WTC11 (cell line): ENCODE measurements around the gene RMND5A. TPM values are rescaled to one million over a fixed set of nuclear protein-coding genes. Genes with fewer than 3 reads are reported as not detected.

ENCODE experiments used
- ATAC-seq: fragments of 200-7000 bp; cut with Tn5 transposase; 2 replicates; pipeline ENCODE4 v1.10.0; 2021; ENCODE audit warnings: mild to moderate bottlenecking, moderate library complexity
- CTCF ChIA-PET: fragments of 300-600 bp; sonication (Branson Sonifier 250); formaldehyde crosslinking; loops from one replicate; lab custom pipeline; 2021; ENCODE audit warnings: antibody characterized with exemption; lab: Charles Lee
- POLR2A ChIA-PET: fragments of 350-600 bp; sonication (Branson Sonifier 250); formaldehyde crosslinking; loops from one replicate; lab custom pipeline; 2021; ENCODE audit warnings: antibody characterized with exemption; lab: Charles Lee
- DNase-seq: peaks from one replicate; pipeline ENCODE4 v3.0.0; 2021; ENCODE audit warnings: low spot score
- H3K27ac Mint-ChIP-seq: 2 replicates; pipeline ENCODE4 v1.8.0; 2021; ENCODE audit warnings: mixed read lengths
- H3K27me3 Mint-ChIP-seq: 2 replicates; pipeline ENCODE4 v1.8.0; 2021; ENCODE audit warnings: low read depth, mild to moderate bottlenecking, moderate library complexity, mixed read lengths
- H3K36me3 Mint-ChIP-seq: 2 replicates; pipeline ENCODE4 v1.8.0; 2021; ENCODE audit warnings: mixed read lengths
- H3K4me1 Mint-ChIP-seq: 2 replicates; pipeline ENCODE4 v1.8.0; 2022; ENCODE audit warnings: mixed read lengths
- H3K4me3 Mint-ChIP-seq: 2 replicates; pipeline ENCODE4 v1.8.0; 2021; ENCODE audit warnings: mild to moderate bottlenecking, moderate library complexity, mixed read lengths
- H3K9me3 Mint-ChIP-seq: 2 replicates; pipeline ENCODE4 v1.8.0; 2021; ENCODE audit warnings: mixed read lengths
- CREB1 ChIP-seq: sonication (generic); formaldehyde crosslinking; IDR thresholded peaks from 2 replicates; pipeline ENCODE4 v1.8.0; 2023; ENCODE audit warnings: mild to moderate bottlenecking, missing genetic modification reagents
- ESRRA ChIP-seq: sonication (generic); formaldehyde crosslinking; IDR thresholded peaks from 2 replicates; pipeline ENCODE4 v1.8.1; 2022; ENCODE audit warnings: mild to moderate bottlenecking, missing genetic modification reagents, borderline replicate concordance
- GABPB1 ChIP-seq: sonication (generic); formaldehyde crosslinking; IDR thresholded peaks from 2 replicates; pipeline ENCODE4 v1.8.1; 2023; ENCODE audit warnings: mild to moderate bottlenecking, missing genetic modification reagents
- GRHL2 ChIP-seq: fragments of 250-450 bp; sonication (Bioruptor Pico); IDR thresholded peaks from 2 replicates; pipeline ENCODE4 v1.8.0; 2022; ENCODE audit warnings: mild to moderate bottlenecking, moderate library complexity; ENCODE audit not compliant: insufficient replicate concordance, severe bottlenecking
- JAZF1 ChIP-seq: fragments of 250-450 bp; sonication (Bioruptor Pico); IDR thresholded peaks from 2 replicates; pipeline ENCODE4 v1.9.0; 2021; ENCODE audit warnings: moderate library complexity, mild to moderate bottlenecking, inconsistent platforms
- JUN ChIP-seq: sonication (generic); formaldehyde crosslinking; IDR thresholded peaks from 2 replicates; pipeline ENCODE4 v1.8.0; 2023; ENCODE audit warnings: mild to moderate bottlenecking, missing genetic modification reagents
- KAT7 ChIP-seq: sonication (generic); formaldehyde crosslinking; IDR thresholded peaks from 2 replicates; pipeline ENCODE4 v1.8.1; 2023; ENCODE audit warnings: missing genetic modification reagents, mild to moderate bottlenecking, borderline replicate concordance
- NFE2L1 ChIP-seq: sonication (generic); formaldehyde crosslinking; IDR thresholded peaks from 2 replicates; pipeline ENCODE4 v1.8.1; 2023; ENCODE audit warnings: missing genetic modification reagents
- NR1H2 ChIP-seq: sonication (generic); formaldehyde crosslinking; IDR thresholded peaks from 2 replicates; pipeline ENCODE4 v1.9.0; 2021; ENCODE audit warnings: mild to moderate bottlenecking, moderate library complexity, missing genetic modification reagents
- NR2C2 ChIP-seq: sonication (generic); formaldehyde crosslinking; IDR thresholded peaks from 2 replicates; pipeline ENCODE4 v1.8.0; 2022; ENCODE audit warnings: mild to moderate bottlenecking, missing genetic modification reagents
- OVOL2 ChIP-seq: fragments of 250-450 bp; sonication (Bioruptor Pico); IDR thresholded peaks from 2 replicates; pipeline ENCODE4 v1.9.0; 2021; ENCODE audit warnings: mild to moderate bottlenecking, borderline replicate concordance
- RORB ChIP-seq: fragments of 250-450 bp; sonication (Bioruptor Pico); IDR thresholded peaks from 2 replicates; pipeline ENCODE4 v1.9.0; 2021; ENCODE audit warnings: mild to moderate bottlenecking
- TEAD4 ChIP-seq: sonication (generic); formaldehyde crosslinking; IDR thresholded peaks from 2 replicates; pipeline ENCODE4 v1.8.0; 2022; ENCODE audit warnings: mild to moderate bottlenecking, missing genetic modification reagents
- TP53 ChIP-seq: sonication (generic); formaldehyde crosslinking; IDR thresholded peaks from 2 replicates; pipeline ENCODE4 v1.8.1; 2023; ENCODE audit warnings: mild to moderate bottlenecking, missing genetic modification reagents
- ZBTB21 ChIP-seq: sonication (generic); formaldehyde crosslinking; IDR thresholded peaks from 2 replicates; pipeline ENCODE4 v1.8.1; 2023; ENCODE audit warnings: mild to moderate bottlenecking, missing genetic modification reagents, borderline replicate concordance
- ZNF121 ChIP-seq: sonication (generic); formaldehyde crosslinking; IDR thresholded peaks from 2 replicates; pipeline ENCODE4 v1.8.0; 2023; ENCODE audit warnings: missing genetic modification reagents
- ZNF263 ChIP-seq: sonication (generic); formaldehyde crosslinking; IDR thresholded peaks from 2 replicates; pipeline ENCODE4 v1.8.1; 2022; ENCODE audit warnings: low read depth, mild to moderate bottlenecking, moderate library complexity, missing genetic modification reagents
- ZNF396 ChIP-seq: fragments of 250-450 bp; sonication (Bioruptor Pico); IDR thresholded peaks from 2 replicates; pipeline ENCODE4 v1.8.0; 2021; ENCODE audit warnings: mild to moderate bottlenecking, moderate library complexity, borderline replicate concordance
- ZNF423 ChIP-seq: fragments of 250-450 bp; sonication (Bioruptor Pico); IDR thresholded peaks from 2 replicates; pipeline ENCODE4 v2.1.2; 2022; ENCODE audit warnings: mild to moderate bottlenecking, moderate library complexity
- total RNA-seq: library from RNA; stranded (reverse); gene quantifications from 3 replicates; pipeline ENCODE4 v1.2.3, GENCODE V29; 2021
- TF ChIP-seq, protein P1 (sequence below): fragments of 250-450 bp; sonication (Bioruptor Pico); conservative IDR thresholded peaks from 2 replicates; pipeline ENCODE4 v1.9.0; 2021; ENCODE audit warnings: mild to moderate bottlenecking
- TF ChIP-seq, protein P2 (sequence below): fragments of 250-450 bp; sonication (Bioruptor Pico); IDR thresholded peaks from 2 replicates; pipeline ENCODE4 v2.1.2; 2022; ENCODE audit warnings: mild to moderate bottlenecking, moderate library complexity
- TF ChIP-seq, protein P3 (sequence below): sonication (generic); formaldehyde crosslinking; IDR thresholded peaks from 2 replicates; pipeline ENCODE4 v1.8.1; 2022; ENCODE audit warnings: mild to moderate bottlenecking, missing genetic modification reagents, moderate library complexity, borderline replicate concordance
- TF ChIP-seq, protein P4 (sequence below): sonication (generic); formaldehyde crosslinking; conservative IDR thresholded peaks from 2 replicates; pipeline ENCODE4 v1.8.1; 2023; ENCODE audit warnings: mild to moderate bottlenecking, low read depth, missing genetic modification reagents, moderate library complexity
- TF ChIP-seq, protein P5 (sequence below): sonication (generic); formaldehyde crosslinking; IDR thresholded peaks from 2 replicates; pipeline ENCODE4 v1.8.1; 2023; ENCODE audit warnings: mild to moderate bottlenecking, missing genetic modification reagents
- TF ChIP-seq, protein P6 (sequence below): sonication (generic); formaldehyde crosslinking; IDR thresholded peaks from 2 replicates; pipeline ENCODE4 v1.8.0; 2023; ENCODE audit warnings: missing genetic modification reagents

Gene RMND5A
- total RNA-seq, 1 experiment from 2014 or later: 55.4 TPM

DNA sequence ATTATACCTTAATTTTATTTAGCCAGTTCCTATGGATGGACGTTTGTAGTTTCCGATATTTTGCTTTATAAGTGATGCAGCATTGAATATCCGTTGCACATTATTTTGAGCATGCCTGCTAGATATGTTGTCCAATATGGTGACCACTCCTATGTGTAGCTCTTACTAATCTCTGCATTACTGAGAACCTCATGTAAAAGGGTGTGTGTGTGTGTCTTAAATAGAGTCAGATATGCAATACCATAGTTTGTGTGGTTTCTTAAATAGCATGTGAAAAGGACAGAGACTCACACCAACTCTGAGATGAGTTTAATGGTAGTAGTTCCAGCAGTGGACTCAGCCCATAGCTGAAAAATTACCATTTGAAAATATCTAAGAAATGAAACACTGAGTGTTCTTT is 38.3 kb downstream of the RMND5A start:
- H3K27me3 Mint-ChIP-seq: no peaks in the 10 kb centered on the region
- peaks cover 19% of the 10 kb centered on the region for H3K36me3 Mint-ChIP-seq
- CTCF ChIA-PET: no interaction called here
- peaks cover 8% of the 10 kb centered on the region; the same call in 1 of the 2 replicates for H3K4me1 Mint-ChIP-seq
- ATAC-seq (no peak), DNase-seq (no peak)
- POLR2A ChIA-PET: no interaction called here
- no peaks in the 10 kb centered on the region for H3K9me3 Mint-ChIP-seq
- TF ChIP-seq TP53 (CRISPR knock-in tag) (no peak), KAT7 (no peak), JUN (no peak), ZBTB21 (CRISPR knock-in tag) (no peak), TEAD4 (CRISPR knock-in tag) (no peak), ESRRA (no peak), ZNF423 (CRISPR knock-in tag) (no peak), JAZF1 (CRISPR knock-in tag) (no peak), ZNF396 (CRISPR knock-in tag) (no peak), NR1H2 (CRISPR knock-in tag) (no peak), NR2C2 (CRISPR knock-in tag) (no peak), ZNF263 (CRISPR knock-in tag) (no peak), CREB1 (CRISPR knock-in tag) (no peak), OVOL2 (CRISPR knock-in tag) (no peak), GRHL2 (CRISPR knock-in tag) (no peak), GABPB1 (CRISPR knock-in tag) (no peak)
- TF ChIP-seq, protein P1, sequence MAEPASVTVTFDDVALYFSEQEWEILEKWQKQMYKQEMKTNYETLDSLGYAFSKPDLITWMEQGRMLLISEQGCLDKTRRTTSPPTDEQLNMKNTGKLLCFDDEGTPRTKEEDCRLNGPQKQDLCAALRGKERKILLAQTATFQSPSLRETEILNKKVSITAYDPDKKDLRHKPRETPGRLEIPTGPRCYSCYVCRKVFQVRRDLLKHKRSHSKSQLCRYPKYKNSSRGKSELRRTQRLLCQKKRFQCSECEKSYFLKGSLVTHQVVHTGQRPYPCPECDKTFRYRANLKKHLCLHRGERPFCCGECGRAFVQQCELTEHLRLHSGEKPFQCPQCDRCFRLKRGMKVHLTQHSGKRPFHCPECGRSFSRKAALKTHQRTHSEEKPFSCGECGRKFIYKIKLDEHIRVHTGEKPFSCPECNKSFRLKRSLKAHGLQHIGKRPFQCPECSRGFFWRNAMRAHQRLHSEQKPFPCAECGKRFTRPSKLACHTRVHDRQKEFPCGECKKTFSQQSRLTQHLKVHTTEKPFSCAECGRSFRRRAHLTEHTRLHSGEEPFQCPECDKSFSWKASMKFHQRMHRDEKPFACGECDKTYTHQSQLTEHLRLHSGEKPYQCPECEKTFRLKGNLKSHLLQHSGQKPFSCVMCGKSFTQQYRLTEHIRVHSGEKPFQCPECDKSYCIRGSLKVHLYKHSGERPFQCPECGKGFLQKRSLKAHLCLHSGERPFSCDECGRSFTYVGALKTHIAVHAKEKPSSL (CRISPR knock-in tag): no peak
- TF ChIP-seq, protein P2, sequence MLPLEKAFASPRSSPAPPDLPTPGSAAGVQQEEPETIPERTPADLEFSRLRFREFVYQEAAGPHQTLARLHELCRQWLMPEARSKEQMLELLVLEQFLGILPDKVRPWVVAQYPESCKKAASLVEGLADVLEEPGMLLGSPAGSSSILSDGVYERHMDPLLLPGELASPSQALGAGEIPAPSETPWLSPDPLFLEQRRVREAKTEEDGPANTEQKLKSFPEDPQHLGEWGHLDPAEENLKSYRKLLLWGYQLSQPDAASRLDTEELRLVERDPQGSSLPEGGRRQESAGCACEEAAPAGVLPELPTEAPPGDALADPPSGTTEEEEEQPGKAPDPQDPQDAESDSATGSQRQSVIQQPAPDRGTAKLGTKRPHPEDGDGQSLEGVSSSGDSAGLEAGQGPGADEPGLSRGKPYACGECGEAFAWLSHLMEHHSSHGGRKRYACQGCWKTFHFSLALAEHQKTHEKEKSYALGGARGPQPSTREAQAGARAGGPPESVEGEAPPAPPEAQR (CRISPR knock-in tag): no peak
- TF ChIP-seq, protein P3, sequence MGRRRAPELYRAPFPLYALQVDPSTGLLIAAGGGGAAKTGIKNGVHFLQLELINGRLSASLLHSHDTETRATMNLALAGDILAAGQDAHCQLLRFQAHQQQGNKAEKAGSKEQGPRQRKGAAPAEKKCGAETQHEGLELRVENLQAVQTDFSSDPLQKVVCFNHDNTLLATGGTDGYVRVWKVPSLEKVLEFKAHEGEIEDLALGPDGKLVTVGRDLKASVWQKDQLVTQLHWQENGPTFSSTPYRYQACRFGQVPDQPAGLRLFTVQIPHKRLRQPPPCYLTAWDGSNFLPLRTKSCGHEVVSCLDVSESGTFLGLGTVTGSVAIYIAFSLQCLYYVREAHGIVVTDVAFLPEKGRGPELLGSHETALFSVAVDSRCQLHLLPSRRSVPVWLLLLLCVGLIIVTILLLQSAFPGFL (CRISPR knock-in tag): no peak
- TF ChIP-seq, protein P4, sequence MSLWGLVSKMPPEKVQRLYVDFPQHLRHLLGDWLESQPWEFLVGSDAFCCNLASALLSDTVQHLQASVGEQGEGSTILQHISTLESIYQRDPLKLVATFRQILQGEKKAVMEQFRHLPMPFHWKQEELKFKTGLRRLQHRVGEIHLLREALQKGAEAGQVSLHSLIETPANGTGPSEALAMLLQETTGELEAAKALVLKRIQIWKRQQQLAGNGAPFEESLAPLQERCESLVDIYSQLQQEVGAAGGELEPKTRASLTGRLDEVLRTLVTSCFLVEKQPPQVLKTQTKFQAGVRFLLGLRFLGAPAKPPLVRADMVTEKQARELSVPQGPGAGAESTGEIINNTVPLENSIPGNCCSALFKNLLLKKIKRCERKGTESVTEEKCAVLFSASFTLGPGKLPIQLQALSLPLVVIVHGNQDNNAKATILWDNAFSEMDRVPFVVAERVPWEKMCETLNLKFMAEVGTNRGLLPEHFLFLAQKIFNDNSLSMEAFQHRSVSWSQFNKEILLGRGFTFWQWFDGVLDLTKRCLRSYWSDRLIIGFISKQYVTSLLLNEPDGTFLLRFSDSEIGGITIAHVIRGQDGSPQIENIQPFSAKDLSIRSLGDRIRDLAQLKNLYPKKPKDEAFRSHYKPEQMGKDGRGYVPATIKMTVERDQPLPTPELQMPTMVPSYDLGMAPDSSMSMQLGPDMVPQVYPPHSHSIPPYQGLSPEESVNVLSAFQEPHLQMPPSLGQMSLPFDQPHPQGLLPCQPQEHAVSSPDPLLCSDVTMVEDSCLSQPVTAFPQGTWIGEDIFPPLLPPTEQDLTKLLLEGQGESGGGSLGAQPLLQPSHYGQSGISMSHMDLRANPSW: no peak
- H3K27ac Mint-ChIP-seq: no peak overlapping the region
- H3K4me3 Mint-ChIP-seq: no peak overlapping the region

DNA sequence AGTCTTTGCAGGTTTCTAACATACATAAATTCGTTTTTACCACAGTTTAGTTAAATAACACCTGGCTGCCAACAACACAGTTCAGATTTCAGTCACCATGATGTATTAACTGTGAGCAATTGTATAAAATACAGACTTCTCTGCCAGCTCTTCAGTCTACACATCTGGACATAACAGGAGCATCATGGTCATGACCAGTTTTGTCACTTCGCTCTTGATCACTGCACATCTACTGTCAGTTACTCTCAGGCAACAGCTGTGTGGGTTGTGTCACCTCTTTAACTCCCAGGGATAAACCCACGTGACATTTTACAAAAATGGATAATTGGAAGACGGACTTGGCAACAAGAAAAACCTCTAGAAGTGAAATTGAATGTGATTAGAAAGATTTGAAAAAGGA is 40.3 kb downstream of the RMND5A start:
- Mint-ChIP-seq H3K27me3 (no peaks in the 10 kb centered on the region), H3K9me3 (no peaks in the 10 kb centered on the region), H3K4me3 (no peak overlapping the region), H3K4me1 (peaks cover 13% of the 10 kb centered on the region), H3K27ac (no peak overlapping the region), H3K36me3 (peaks cover 19% of the 10 kb centered on the region)
- ChIA-PET CTCF (interaction anchor here (1.6 kb wide), 1 partner anchor 241 kb away, joined by 3 read pairs; no protein-coding TSS in a partner anchor), POLR2A (no interaction called here)
- ATAC-seq (no peak), DNase-seq (no peak)
- TF ChIP-seq RORB (no peak), NFE2L1 (CRISPR knock-in tag) (no peak), ZNF121 (CRISPR knock-in tag) (no peak)
- TF ChIP-seq, protein P5, sequence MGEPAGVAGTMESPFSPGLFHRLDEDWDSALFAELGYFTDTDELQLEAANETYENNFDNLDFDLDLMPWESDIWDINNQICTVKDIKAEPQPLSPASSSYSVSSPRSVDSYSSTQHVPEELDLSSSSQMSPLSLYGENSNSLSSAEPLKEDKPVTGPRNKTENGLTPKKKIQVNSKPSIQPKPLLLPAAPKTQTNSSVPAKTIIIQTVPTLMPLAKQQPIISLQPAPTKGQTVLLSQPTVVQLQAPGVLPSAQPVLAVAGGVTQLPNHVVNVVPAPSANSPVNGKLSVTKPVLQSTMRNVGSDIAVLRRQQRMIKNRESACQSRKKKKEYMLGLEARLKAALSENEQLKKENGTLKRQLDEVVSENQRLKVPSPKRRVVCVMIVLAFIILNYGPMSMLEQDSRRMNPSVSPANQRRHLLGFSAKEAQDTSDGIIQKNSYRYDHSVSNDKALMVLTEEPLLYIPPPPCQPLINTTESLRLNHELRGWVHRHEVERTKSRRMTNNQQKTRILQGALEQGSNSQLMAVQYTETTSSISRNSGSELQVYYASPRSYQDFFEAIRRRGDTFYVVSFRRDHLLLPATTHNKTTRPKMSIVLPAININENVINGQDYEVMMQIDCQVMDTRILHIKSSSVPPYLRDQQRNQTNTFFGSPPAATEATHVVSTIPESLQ (CRISPR knock-in tag): no peak
- TF ChIP-seq, protein P6, sequence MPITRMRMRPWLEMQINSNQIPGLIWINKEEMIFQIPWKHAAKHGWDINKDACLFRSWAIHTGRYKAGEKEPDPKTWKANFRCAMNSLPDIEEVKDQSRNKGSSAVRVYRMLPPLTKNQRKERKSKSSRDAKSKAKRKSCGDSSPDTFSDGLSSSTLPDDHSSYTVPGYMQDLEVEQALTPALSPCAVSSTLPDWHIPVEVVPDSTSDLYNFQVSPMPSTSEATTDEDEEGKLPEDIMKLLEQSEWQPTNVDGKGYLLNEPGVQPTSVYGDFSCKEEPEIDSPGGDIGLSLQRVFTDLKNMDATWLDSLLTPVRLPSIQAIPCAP (CRISPR knock-in tag): no peak
